GM18505 (cell line): ENCODE data around the gene HEATR5B.

Experiments used
- ATAC-seq: cut with Tn5 transposase; IDR thresholded peaks from one replicate; pipeline ENCODE4 v1.9.1; 2021; ENCODE audit not compliant: unreplicated experiment
- POLR2A ChIP-seq: IDR thresholded peaks from 4 replicates; pipeline ENCODE4 v1.6.1; 2011; ENCODE audit warnings: borderline replicate concordance; ENCODE audit not compliant: insufficient read depth, insufficient read length; ENCODE audit errors: extremely low read depth

The HEATR5B gene

DNA sequence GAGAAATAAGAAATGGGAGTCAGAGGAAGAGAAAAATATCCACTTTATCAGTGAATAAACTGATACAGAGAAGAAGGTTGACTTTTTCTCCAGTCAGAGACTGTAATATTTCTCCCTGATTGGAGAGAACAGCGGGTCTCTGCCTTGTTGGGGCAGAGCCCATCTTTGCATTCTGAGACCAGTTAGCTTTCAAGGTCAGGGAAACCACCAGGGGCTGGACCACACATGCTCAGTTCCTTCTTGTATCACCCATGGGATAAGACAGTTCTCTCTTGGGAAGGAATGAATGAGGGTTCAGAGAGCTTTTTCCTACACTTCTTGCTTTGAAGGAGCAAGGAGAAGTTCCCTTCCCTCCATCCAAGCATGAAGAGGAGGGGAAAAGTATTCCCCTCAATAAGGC is 12.4 kb upstream of the HEATR5B start:
- no peak for ATAC-seq
- TF ChIP-seq POLR2A: no peak

- no peak for TF ChIP-seq POLR2A
- peak; percentile 51 for ATAC-seq
Measured at GRCh38 chr2:37091873-37092272, 7.7 kb upstream of the HEATR5B start.

DNA sequence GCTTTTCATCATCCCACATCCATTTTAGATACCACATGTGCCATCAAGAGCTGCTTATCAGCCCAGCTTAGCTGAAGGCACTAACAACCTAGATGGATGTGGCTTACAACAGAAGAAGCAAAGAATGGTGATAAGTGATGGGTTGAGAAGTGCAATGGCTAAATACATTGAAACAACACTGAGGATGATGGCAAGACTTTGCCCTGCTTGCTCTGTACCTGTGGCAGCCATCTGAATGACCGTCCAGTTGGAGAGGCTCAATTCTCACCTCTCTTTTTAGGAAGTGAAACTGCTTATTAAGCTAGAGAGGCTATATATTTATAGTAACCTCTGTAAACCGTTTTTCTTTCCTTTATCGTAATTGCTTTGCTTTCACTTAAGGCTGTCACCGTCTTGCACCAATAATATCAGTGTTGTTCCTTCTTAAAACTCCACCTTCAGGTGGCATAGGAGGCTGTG is 5.9 kb upstream of the HEATR5B start:
- TF ChIP-seq POLR2A: peak; percentile 33
- ATAC-seq: peak; percentile 78

DNA sequence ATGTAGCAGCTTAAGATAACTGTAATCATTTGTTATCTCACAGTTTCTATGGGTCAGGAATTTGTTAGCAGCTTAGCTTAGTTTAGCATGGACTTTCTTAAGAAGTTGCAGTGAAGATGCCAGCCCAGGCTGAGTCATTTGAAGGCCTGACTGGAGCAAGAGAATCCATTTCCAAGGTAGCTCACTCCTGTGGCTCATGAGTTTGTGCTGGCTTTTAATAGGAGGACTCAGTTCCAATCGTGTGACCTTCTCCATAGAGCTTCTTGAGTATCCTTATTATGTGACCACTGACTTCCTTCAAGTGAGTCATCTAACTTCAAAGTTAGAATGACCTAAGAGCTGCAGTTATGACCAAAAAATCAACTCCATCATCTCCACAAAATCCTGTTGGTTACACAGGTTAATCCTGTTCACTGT is 1.6 kb upstream of the HEATR5B start:
- no peak for TF ChIP-seq POLR2A
- no peak for ATAC-seq

GRCh38 chr2:37084797-37085196 is 625 bp upstream of the HEATR5B start:
- ATAC-seq: no peak
- no peak for TF ChIP-seq POLR2A

- no peak for ATAC-seq
- no peak for TF ChIP-seq POLR2A
Measured at GRCh38 chr2:37080689-37081088, 3.5 kb downstream of the HEATR5B start.

- no peak for ATAC-seq
- no peak for TF ChIP-seq POLR2A
Measured at GRCh38 chr2:37080266-37080665, 3.9 kb downstream of the HEATR5B start.

DNA sequence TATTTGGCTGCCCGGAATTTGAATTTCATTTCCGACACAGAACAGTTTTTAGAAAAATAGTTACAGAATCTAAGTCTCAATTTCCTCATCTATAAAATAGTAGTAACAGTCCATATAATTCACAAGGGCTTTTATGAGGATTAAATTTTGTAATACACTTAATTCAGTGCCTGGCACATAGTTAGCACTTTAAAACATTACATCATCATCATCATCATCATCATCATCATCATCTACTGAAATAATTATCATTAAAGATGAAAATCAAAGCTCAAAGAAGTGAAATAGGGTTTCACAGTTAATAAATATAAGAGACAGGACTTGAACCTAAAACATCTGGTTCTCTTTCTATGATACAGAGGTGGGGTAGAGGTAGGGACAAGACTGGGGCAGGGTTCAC is 13.2 kb downstream of the HEATR5B start:
- no peak for TF ChIP-seq POLR2A
- ATAC-seq: no peak

DNA sequence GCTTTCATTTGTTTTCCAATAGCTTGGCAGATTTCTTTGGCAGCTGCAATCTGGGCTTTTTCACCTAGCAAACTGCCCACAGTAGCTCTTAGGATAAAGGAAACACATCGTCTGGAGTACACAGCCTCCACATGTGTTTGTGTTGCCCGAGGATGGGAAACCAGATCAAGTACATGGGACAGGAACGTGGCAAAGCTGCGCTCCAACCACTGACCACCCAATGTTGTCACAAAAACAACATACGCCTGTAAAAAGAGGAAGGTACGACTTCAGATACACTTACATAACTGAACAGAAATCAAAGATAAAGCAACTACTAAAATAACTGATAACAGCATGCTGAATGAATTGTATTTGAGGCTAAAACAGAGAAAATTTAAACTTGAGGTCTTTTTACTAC is 15.5 kb downstream of the HEATR5B start:
- no peak for TF ChIP-seq POLR2A
- no peak for ATAC-seq

DNA sequence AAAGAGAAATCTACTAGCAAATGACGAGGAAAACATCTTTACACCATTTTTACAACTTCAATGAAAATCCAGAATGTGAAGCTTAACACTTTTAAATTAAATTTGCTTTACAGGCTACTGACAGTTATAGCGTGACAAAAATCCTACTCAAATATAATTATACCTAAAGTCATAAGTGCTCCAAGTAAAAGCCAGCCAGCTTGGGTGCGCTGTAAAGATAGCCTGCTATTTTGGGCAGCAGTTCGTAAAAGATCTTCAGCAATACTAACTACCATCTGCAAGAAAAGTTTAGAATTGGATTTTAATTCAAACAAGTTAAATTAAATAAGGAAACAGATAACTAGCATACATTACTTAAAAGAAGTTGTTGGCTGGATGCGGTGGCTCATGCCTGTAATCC is 22.4 kb downstream of the HEATR5B start:
- ATAC-seq: no peak
- TF ChIP-seq POLR2A: no peak

GRCh38 chr2:37061013-37061711 is 23.0 kb downstream of the HEATR5B start:
- no peak for ATAC-seq
- TF ChIP-seq POLR2A: no peak

GRCh38 chr2:37060446-37060845 is 23.7 kb downstream of the HEATR5B start:
- TF ChIP-seq POLR2A: no peak
- ATAC-seq: no peak

DNA sequence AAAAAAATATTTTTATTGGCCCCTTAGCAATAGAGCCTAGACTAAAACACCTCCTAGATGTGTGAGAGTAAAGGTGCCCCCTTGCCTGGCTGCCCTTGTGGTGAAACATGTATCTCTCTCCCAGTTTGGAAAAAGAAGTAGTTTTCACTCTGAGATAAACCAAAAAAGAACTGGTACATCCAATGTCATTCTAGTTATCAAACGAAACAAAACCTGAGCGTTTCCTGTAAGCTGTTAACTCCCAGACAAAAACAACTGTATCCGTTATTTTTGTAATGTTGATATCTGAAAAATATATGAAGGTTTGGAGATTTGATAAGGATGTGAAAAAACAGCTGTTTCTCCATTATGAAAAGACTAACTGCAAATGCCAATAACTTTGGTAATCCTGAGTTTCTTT is 24.3 kb downstream of the HEATR5B start:
- ATAC-seq: no peak
- TF ChIP-seq POLR2A: no peak

DNA sequence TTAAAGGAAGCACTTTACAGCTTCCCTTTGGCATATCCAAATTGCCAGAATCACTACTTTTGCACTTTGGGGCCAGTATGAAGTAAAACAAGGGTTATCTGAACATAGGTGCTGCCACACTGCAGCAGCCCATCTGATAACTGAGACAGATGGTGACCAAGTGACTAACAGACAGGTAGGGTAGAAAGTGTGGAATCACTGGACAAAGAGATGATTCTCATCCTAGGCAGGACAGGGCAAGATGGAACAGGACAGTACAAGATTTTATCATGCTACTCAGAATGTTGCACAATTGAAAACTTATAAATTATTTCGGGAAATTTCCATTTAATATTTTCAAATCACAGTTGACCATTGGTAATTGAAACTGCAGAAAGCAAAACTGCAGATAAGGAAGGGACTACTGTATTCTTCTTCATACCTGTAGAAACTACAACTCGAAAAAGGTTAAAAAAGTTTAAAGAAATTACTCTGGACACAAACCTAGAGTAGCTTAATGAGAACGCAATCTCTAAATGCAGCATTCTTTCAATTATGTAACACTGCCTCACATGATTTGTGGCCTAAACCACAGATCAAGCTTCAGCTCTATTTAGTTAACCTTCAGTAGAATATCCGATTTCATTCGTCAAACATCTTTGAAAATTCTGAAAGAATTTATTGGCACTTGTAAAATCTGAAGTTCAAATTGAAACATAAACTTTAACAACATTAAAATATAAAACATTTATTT is 31.4 kb downstream of the HEATR5B start:
- no peak for TF ChIP-seq POLR2A
- ATAC-seq: no peak
